HL-60/S4 treated with retinoic acid at 250 ng/mL for 4 days and 3 days (cell line): ENCODE results near the gene RALA.

Source experiments
- in situ Hi-C: fragments of 300-500 bp; cut with MboI; formaldehyde crosslinking; loops from 2 replicates; pipeline ENCODE4 v1.7.0; 2022; ENCODE audit warnings: low sequenced_read_pairs

Gene RALA

GRCh38 chr7:39757604-39758003, 134.2 kb downstream of the RALA start:
- in situ Hi-C loops, result no loop called here
